Adrenal gland (tissue), 5 donors: ENCODE data around the gene IL4R.

Experiments
- POLR2A ChIP-seq, 2 donors: fragments of 450-650 bp; IDR thresholded peaks; one replicate each; pipeline ENCODE4 v1.6.1; 2017; ENCODE audit warnings: antibody characterized with exemption in 2 of 2, mild to moderate bottlenecking in 2 of 2, moderate library complexity in 1 of 2
- TF ChIP-seq, protein P1 (sequence below), 6 experiments: fragments of 450-650 bp in 4 of 6; fragments of 200-600 bp in 2 of 6; sonication (generic) in 1 of 6; IDR thresholded peaks; 1 replicate in 5 of 6; 2 replicates in 1 of 6; pipeline versions ENCODE4 v1.5.1 to v1.8.0; 2016 to 2021; ENCODE audit warnings: antibody characterized with exemption in 6 of 6, mild to moderate bottlenecking in 2 of 6, moderate library complexity in 1 of 6
- donor health status: DM: no; HTN: no; CAD: no.

GRCh38 chr16:27334838-27335237 lies 21.1 kb downstream of the IL4R start:
- TF ChIP-seq, protein P1, sequence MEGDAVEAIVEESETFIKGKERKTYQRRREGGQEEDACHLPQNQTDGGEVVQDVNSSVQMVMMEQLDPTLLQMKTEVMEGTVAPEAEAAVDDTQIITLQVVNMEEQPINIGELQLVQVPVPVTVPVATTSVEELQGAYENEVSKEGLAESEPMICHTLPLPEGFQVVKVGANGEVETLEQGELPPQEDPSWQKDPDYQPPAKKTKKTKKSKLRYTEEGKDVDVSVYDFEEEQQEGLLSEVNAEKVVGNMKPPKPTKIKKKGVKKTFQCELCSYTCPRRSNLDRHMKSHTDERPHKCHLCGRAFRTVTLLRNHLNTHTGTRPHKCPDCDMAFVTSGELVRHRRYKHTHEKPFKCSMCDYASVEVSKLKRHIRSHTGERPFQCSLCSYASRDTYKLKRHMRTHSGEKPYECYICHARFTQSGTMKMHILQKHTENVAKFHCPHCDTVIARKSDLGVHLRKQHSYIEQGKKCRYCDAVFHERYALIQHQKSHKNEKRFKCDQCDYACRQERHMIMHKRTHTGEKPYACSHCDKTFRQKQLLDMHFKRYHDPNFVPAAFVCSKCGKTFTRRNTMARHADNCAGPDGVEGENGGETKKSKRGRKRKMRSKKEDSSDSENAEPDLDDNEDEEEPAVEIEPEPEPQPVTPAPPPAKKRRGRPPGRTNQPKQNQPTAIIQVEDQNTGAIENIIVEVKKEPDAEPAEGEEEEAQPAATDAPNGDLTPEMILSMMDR (IDR thresholded peaks at IDR 0.05), result no peak
- TF ChIP-seq POLR2A (IDR thresholded peaks at IDR 0.05), result no peak
